ENCODE results near the gene IRGC. TPM values are rescaled to one million over a fixed set of nuclear protein-coding genes. Genes with fewer than 3 reads are reported as not detected.

The IRGC gene
- total and polyA plus RNA-seq, 9 of the 15 experiments (the other 6 are each of a cell fraction or from before 2014, with no cell fraction given) = not detected

- no peak for TF ChIP-seq ZBTB1 (CRISPR knock-in tag; IDR thresholded peaks at IDR 0.05; ENCODE audit: borderline replicate concordance, low read depth)
- 0 out of 3 replicates have a peak, but pooled peaks of 1 of the 2 experiments have one; percentile 11 for TF ChIP-seq CBX3 (IDR thresholded peaks at IDR 0.05; ENCODE audit: borderline replicate concordance in 1 of 2, low read length in 2 of 2)
- no peak for TF ChIP-seq ZNF316 (IDR thresholded peaks at IDR 0.05)
- TF ChIP-seq ZNF384 (IDR thresholded peaks at IDR 0.05; ENCODE audit: low read depth, low read length) = no peak
- TF ChIP-seq ARID3A (IDR thresholded peaks at IDR 0.05; ENCODE audit: borderline replicate concordance, low read depth, low read length) = no peak
- TF ChIP-seq CBFB (CRISPR knock-in tag; IDR thresholded peaks at IDR 0.05) = no peak
- TF ChIP-seq ZFP36 (IDR thresholded peaks at IDR 0.05; ENCODE audit: low read depth, low read length, partially characterized antibody) = peak; percentile 1
- TF ChIP-seq CTBP1 (IDR thresholded peaks at IDR 0.05; ENCODE audit: borderline replicate concordance) = no peak
Measured at GRCh38 chr19:43667126-43667875, 48.6 kb upstream of the IRGC start (continued).

All from K562 (cell line).